ENCODE measurements around the gene RENBP.

Gene RENBP

DNA sequence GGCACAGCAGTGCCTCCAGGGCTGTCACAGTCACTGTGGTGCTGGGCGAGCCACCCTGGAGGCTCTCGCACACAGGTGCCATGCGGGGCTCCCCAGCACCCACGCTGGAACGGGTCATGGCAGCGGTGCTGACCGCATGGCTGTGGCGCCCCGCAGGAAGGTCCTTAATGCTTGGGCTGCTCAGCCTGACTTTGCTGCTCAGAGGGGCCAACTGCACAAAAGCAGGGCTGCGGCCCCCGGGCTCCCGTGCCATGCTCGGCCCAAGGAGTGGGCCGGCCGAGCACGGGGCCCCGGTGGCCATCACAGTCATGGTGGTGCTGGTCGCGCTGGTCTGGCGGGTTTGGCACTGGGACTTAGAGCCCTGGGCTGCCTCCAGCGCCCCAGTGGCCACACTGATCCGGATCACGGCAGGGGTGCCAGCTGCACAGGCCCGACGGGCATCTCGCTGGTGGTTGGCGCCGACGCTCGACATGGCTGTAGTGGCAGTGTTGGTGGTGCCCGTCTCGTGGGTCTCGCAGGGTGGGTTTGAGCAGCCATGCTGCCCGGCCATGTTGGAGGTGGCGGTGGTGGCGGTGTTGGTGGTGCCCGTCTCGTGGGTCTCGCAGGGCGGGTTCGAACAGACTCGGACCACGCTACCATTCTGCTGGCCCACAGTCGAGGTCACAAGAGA, 10.2 kb upstream of the RENBP start:
- in situ Hi-C loops (cut with HindIII; ENCODE audit: low sequenced_read_pairs): no loop called here

DNA sequence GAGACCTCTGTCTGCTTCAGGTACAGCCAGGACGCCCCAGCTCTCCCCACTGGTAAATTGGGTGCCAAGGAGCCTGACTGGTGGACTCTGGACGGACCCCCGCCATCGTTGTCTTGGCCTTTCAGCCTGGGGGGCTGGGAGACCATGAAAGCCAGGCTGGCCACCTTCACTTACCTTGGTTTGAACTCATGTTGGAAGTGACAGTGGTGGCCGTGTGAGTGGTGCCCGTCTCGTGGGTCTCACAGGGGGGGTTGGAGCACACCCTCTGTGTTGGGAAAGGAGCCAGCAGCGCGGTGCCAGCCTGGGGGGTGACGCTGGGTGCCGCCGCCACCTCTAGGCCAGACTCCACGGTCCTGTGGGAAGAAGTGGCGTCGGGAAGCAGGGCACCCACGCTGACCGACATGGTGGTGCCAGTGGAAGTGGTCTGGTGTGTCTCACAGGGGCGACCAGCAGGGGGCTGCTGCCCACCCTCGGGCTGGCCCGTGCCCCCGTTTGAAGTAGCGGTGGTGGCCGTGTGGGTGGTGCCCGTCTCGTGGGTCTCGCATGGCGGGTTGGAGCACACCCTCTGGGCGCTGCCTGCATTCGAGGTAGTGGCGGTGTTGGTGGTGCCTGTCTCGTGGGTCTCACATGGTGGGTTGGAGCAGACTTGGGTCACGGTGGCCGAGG, 9.6 kb upstream of the RENBP start:
- in situ Hi-C loops (cut with HindIII; ENCODE audit: low sequenced_read_pairs): no loop called here

DNA sequence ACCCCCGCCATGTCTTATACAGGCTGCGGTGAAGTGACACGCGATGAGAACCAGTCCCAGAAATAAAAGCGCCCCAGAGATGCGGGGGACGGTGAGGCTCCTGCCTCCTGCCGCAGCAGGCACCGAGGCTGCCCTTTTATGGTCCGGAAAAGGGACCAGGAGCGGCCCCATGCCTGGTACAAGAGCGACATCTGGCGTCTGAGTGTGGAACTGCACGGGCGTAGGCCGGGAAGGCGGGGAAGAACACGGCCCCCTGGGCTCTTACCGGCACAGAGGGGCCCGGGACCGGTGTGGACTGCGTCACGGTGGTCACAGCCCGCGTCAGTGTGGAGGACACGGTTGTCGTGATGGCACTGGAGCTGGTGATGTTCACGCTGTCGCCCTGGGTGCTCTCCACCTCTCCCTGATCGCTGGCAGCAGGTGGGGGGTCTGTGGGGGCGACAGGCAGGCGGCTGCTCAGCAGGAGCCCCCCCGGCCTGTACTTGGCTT, 8.9 kb upstream of the RENBP start:
- in situ Hi-C loops (cut with HindIII; ENCODE audit: low sequenced_read_pairs): no loop called here

DNA sequence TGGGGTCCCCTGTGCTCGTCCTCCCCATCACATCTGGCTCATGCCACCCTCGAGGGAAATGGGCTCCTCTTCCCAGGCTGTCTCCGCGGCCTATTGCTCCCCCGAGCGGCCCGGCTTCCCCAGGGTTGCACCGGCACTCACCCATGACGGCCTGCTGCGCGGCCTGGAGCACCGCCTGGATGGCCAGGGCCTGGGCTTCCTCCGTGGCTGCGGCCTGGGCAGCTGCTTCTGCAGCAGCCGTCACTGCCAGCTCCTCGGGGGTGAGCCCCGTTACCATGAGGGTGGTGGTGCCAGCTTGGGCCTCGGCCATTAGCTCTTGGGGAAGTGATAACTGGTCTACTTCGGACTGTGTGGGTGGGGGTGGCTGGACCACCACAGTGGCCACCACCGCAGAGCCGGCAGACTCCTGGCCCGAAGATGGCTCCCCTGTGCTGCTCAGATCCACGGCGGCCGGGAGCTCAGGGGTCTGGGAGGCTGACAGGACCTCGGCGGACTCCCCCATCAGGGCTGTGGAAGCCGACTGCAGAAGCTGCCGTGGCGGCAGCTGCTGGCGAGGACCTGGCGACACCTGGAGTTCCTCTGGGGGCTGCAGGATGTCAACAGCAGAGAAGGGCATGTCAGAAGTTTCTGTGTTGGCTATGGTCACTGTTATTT, 8.1 kb upstream of the RENBP start:
- in situ Hi-C loops (cut with HindIII; ENCODE audit: low sequenced_read_pairs): no loop called here

DNA sequence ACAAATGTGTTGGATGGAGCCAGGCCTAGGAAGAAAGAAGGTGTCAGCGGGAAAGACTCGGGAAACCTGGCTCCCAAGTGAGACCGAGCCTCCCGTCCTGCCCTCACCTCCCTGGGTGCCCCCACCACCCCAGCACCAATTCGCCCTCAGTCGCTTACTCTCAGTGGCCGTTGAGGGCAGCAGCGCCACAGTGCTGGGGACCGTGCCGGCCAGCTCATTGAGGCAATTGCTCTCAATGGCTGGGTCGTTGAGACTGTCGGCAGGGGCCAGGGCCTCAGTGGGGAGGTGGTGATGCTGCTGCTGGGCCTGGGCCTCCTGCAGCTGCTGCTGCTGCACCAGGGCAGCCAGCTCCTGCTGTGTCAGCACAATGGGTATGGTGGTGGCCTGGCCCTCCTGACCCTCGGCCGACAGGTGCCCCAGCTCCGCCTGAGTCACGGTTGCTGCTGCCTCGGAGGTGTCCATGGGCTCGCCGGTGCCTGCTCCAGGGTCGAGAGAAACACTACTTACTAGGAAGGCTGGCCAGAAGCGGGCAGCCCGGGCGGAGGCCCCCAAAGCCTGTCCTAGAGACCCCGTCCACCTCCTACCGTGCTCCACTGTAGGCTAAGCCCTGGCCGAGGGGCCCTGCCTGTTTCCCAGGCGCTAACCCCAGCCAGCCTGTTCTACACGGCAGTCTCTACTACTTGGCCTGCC, 7.4 kb upstream of the RENBP start:
- in situ Hi-C loops (cut with HindIII; ENCODE audit: low sequenced_read_pairs): no loop called here

DNA sequence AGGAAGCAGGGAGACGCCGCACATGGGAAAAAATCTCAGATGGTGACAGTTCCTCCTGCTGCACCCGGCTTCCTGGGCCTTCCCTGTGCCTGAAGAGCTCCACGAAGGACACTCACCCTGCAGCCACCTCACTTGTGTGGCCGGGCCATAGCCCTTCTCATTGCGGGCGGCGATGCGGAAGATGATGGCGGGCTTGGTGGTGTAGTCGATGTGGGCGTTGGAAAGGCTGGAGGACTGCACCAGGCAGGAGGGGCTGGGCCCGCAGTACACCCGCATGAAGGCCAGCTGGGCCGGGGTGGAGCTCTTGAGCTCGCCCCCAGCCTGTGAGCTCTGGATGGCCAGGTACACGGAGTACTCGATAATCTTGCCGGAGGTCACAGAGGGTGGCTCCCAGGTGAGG, 5.7 kb upstream of the RENBP start:
- in situ Hi-C loops (cut with HindIII; ENCODE audit: low sequenced_read_pairs): no loop called here

DNA sequence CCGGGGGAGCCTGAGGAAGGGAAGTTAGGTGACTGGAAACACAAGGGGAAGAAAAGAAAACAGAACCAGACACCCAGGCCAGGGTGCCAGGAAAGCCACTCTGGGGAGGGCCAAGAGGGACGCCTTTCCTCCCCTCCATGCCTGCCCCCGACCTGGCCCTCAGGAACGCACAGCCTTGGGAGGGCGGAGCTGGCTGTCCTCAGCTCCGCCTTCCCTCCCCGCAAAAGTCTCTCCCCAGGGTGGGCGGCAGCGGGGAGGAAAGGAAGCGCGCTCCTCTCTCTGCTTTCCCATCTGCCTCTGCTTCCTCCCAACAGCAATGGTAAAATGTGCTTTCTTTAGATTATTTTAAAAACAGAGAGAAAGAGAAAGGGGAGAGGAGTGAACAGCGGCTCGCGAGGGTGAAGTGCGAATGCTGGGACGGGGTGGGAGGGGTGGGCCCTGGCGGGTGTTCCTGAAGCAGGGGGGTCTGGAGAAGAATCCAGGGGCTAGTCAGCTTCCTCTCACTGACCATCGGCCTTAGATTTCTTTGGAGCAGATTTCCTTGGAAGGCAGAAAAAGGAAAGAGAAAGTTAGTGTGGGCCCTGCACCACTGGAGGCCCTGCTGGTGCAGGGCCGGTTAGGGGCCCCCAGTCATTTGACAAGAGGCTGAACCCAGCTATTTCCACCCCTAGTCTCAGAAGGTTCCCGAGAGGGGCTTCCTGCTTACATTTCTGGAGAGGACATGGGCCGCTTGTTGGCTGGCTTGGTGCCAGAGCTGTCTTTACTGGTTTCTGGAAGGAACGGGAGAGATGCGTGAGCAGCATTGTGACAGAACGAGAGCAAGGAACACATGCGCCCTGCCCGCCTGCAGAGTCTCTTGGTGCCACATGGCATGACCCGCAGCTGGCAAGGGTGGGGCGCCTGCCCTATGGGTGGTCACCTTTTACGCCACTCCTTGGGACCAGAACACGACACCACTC, 4.7 kb upstream of the RENBP start:
- in situ Hi-C loops (cut with HindIII; ENCODE audit: low sequenced_read_pairs): no loop called here

DNA sequence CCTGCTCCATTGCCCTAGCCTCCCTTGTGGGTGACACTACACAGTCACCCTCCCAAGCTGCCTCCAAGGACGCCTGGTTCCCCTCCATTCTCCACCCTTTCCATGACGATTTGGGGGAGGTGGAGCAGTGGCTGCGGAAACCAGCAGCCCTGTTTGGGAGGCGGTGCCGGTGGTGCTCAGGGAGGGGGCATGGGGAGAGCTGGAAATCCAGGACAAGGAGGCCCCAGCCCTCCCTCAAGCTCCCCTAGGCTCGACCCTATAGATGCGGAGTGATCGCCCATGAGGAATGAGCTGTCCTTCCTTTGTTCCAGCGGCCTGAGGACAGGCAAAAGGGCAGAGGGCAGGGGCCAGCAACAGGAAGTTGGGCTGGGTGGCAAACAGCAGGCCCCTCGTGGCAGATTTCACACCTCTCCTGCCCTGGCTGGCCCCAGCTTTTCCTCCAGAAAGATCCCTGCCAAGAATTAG, 3.6 kb upstream of the RENBP start:
- in situ Hi-C loops (cut with HindIII; ENCODE audit: low sequenced_read_pairs): no loop called here

DNA sequence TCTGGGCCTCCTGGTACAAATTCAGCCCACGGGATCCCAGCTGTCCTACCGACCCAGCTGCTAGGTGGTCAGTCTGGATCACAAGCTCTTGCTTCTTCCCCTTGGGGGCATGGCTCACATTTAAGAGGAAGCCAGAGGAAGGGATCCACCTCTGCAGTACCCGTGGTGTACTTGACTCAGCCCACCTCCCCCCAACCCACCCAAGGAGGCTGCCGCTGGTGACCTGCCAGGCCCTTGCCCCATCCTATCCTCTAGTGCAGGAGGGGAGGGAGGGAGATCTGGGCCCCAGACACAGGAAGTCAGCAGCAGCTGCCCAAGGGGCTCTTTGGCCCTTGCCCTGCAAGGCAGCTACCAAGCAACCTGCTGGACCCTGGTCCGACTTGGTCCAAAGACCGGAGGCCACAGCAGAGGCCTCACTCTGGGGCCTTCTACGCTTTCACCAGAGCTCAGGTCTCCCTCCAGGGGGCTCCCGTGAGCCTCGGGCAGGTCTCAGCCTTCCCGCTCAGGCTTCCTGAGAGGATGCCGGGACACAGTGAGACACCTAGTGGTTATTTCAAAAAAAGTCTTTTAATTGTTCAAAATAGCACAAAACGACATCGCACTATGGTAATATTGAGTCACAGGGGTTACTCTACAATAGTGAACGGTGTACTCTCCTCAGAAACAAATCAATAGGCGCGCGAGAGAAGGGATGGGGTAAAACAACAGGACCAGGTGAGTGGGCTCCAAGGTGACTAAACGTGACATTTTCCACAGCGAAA, 2.7 kb upstream of the RENBP start:
- in situ Hi-C loops (cut with HindIII; ENCODE audit: low sequenced_read_pairs): no loop called here

DNA sequence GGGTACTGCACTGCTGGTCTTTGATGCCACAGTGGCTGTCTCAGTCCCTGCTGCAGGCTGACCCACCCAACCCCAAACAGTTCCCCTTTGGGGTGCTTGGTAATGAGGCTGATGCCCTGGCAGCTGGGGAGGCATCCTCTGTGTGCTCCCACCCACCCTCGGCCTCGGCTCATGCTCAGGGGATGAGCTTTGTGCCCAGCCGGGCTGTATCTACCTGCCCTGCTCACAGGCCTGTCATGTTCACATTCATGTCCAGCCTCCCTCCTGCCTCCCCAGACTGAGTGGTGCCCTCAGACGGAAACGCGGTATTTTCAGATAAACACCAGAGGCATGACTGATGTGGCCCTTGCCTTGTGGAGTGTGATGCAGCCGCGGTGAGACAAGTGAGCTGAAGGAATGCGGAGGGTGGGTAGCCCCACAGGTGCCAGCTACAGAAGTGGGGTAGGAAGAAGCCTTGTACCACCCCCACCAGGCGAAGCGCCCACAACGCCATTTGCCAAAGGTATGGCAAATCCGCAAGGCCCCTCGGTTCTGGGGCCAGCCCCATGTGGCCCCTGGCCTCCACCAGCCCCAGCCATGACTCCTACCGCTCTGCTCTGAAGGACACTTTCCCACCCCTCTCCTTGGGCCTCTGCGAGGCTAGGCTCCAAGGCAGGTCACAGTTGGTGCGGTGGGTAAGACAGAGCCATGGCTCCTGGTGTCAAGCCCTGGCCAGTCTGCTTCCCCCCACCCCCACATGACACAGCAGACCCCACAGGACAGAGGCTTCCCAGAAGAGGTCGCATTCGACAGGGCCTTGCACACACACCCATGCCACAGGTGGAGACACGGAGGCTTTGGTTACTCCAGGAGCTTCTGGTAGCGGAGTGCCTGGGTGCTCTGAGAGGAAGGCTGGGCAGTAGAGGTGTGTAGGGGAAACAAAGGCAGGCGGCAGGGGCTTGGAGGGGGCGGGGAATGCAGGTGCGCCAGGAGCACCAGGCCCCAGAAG, 1.8 kb upstream of the RENBP start:
- in situ Hi-C loops (cut with HindIII; ENCODE audit: low sequenced_read_pairs): no loop called here

DNA sequence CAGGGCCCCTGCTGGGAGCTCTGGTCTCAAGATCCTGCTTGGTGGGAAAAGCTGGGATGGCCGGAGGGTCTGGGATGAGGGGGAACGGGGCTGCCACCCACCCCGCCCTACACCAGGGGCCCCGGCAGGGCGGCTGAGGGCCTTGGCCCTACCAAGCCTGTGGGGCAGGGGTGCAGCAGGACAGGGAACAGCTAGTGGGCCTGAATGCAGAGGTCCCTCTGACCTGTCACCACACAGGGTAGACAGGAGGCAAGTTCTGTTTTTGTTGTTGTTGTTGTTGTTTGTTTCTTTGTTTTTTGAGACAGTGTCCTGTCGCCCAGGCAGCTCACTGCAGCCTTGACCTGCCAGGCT, 332 bp upstream of the RENBP start:
- in situ Hi-C loops (cut with HindIII; ENCODE audit: low sequenced_read_pairs): no loop called here

DNA sequence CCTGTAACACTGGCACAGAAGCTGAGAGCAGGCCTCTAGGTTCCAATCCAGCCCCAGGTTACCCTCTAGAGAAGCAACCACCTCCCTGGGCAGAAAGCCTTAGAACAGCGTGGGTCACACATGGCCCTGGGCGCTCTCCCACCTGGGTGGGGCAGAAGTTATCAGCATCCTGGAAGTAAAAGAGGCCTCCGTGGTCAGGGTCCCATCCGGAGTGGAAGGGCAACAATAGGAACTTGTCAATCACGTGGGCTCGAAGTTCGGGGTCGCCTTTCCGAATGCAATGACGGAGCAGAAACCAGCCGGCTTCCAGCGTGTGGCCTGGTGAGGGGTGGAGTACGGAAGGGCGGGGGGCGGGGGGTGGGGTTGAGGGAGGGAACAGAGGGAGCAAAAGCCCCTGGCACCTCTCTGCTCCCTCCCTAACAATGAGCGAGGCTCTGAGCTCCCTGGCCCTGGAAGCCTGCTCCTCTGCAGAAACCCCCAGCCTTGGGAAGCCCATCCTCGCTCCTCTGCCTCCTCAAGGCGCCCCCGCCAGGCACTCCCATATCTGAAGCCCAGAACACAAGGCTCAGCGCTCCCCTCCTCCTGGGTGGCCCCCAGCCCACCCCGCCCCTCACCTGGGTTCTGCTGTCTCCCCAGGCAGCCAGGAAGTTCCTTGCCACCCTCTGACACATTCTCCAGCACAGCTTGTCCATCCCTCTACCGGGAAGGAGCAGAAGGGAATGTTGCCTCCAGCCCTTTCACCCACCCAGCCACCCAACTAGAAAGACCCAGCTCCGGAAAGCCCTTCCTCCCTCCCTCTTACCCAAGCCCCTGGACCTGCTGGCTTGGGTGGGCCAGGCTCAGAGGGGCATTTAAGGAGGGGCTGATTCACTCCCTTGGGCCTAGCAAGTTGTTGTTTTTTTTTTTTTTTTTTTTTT, 2.8 kb downstream of the RENBP start:
- in situ Hi-C loops (cut with HindIII; ENCODE audit: low sequenced_read_pairs): no loop called here

DNA sequence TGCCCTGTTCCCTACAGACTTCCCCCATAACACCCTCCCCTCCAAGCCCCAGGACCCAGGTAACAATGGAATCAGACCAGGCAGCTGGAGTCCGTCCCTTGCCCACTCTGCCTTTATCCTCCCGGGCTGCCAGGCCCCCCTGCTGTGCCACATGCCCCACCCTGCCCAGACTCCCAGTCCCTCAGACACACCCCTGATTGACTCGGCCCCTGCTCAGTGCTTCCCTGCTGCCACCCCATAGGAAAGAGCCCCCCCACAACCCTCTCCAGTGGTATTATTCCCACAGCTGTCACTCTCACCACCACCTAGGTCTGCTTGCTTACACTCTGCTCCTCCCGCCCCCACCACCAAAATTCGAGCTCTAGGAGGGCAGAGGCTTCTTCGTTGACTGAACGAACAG, 4.9 kb downstream of the RENBP start:
- in situ Hi-C loops (cut with HindIII; ENCODE audit: low sequenced_read_pairs): no loop called here

DNA sequence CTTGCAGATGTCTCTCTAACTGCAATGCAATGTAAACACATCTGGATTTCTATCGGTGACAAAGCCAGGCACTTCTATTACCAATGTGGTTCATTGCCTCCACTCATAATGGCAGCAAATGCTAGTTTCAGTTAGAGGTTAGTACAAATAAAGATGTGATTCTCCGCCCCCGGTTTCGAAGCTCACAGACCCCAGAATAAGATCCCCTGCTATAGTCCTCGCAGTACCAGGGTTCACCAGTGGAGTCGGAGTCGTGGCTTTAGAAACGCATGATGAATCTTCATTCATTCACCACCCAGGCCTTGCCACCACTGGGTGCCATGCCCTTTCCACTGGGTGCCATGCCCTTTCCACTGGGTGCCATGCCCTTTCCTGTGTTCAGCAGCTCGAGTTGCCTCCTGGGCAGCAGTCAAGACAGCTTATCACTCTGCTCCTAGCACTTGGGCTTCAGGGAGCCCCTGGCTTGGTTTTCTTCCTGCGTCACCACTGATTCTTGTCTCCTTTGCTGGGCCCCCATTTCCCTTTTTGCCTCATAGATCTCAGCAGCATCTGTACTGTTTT, 6.1 kb downstream of the RENBP start:
- in situ Hi-C loops (cut with HindIII; ENCODE audit: low sequenced_read_pairs): no loop called here

DNA sequence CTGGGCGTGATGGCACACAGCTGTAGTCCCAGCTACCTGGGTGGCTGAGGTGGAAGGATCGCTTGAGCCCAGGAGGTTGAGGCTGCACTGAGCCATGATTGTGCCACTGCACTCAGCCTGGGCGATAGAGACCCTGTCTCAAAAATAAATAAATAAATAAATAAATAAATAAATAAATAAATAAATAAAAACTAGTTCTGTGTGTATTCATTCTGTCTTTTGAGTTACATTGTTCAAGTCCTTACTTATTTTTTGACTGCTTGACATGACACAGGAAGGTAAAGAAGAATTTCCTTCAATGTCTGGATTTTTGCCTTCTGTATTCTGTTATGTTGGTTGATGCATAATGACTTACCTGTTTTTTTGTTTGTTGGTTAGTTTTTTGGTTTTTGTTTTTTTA, 7.4 kb downstream of the RENBP start:
- in situ Hi-C loops (cut with HindIII; ENCODE audit: low sequenced_read_pairs): no loop called here

DNA sequence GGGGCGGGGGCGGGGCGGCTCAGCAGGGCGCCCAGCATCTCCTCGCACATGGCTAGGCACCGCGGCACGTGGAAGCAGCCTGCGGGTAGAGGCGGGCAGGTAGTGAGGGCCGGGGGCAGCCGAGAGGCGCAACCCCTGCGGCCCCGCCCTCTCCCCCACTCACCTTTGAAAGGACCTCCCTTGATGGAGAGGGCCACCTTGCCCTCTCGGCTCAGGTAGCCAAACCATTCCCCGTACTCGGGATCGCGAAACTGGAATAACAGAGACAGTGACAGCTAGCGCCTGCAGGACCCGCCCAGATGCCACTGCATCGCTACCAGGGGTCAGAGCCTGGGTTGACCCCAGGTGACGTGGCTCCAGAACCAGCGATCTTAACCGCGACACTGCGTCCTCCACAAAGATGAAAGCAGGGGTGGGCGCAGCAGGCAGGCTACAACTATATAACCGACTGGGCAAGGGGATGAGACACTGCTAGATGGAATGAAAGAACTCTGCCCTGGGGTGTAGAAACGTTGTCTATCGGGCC, 9.1 kb downstream of the RENBP start:
- in situ Hi-C loops (cut with HindIII; ENCODE audit: low sequenced_read_pairs): no loop called here

DNA sequence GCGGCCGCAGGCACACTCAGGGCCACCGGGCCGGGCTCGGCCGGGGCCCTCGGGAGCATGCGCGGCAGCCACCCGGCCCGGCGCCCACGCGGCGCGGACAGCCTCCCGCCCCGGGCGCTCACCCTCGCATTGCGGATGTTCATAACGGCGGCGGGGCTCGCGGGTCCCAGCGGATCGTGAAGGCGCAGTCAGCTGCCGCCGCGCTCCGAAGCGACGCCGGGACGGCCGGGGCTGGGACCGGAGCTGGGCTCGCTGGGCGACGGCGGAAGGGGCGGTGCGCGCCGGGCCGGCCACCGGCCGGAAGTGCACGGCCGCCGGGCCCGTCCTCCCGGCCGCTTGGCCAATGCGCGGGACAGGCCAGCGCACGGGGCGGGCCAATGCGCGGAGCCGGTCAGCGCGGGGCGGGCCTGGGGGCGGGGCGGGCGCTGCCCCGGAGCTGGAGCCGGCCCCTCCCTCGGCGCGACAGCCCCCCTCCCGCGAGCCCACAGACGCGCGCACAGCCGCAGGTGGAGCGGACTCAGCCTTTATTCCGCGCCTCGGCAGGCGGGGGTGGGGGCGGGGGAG, 9.6 kb downstream of the RENBP start, which contains the start of gene NAA10:
Gene NAA10 (minus strand): TSS at position 276 of the 564 bp plus-strand sequence. CDS start 133 bp downstream, at position 143.
- in situ Hi-C loops (cut with HindIII; ENCODE audit: low sequenced_read_pairs): no loop called here
